ENCODE data around the gene NAT10.
"Not testable (repeated sequence)": the region's sequence is repeated elsewhere in the genome, so short reads cannot be mapped to it uniquely, and the experiment has no call there.

Gene NAT10

DNA sequence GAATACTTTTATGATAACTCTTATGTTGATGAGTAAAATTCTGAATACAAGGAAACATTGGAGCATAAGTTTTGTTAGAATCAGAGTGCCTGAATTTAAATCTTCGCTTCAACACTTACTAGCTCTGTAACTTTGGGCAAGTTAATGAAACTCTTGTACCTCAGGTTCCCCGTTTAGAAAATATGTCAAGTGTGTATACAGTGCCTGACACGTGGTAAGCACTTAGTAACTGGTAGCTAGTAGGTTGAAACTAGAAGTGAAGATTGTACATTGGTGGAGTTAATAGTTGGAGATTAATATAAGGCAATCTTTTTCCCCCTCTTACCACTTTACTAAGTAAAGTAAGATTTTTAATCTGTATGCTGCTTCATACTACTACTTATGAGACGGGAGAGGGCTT is 24.8 kb upstream of the NAT10 start:
- no peak overlapping the region for H3K4me3 Mint-ChIP-seq
- H3K27ac Mint-ChIP-seq, result no peak overlapping the region
- intact Hi-C loops (cut with micrococcal nuclease), result no loop called here
- no peaks in the 10 kb centered on the region for H3K9me3 Mint-ChIP-seq
- H3K27me3 Mint-ChIP-seq, result no peaks in the 10 kb centered on the region
- peaks cover 98% of the 10 kb centered on the region for H3K36me3 Mint-ChIP-seq (ENCODE audit: low read depth)
- H3K4me1 Mint-ChIP-seq (ENCODE audit: low read depth), result no peaks in the 10 kb centered on the region

GRCh38 chr11:34084637-34085036 is 20.8 kb upstream of the NAT10 start:
- Mint-ChIP-seq H3K27ac (peak overlapping the region; percentile 45), H3K4me3 (no peak overlapping the region), H3K9me3 (no peaks in the 10 kb centered on the region), H3K36me3 (ENCODE audit: low read depth) (peaks cover 98% of the 10 kb centered on the region), H3K4me1 (ENCODE audit: low read depth) (no peaks in the 10 kb centered on the region), H3K27me3 (no peaks in the 10 kb centered on the region)
- intact Hi-C loops (cut with micrococcal nuclease), result no loop called here

DNA sequence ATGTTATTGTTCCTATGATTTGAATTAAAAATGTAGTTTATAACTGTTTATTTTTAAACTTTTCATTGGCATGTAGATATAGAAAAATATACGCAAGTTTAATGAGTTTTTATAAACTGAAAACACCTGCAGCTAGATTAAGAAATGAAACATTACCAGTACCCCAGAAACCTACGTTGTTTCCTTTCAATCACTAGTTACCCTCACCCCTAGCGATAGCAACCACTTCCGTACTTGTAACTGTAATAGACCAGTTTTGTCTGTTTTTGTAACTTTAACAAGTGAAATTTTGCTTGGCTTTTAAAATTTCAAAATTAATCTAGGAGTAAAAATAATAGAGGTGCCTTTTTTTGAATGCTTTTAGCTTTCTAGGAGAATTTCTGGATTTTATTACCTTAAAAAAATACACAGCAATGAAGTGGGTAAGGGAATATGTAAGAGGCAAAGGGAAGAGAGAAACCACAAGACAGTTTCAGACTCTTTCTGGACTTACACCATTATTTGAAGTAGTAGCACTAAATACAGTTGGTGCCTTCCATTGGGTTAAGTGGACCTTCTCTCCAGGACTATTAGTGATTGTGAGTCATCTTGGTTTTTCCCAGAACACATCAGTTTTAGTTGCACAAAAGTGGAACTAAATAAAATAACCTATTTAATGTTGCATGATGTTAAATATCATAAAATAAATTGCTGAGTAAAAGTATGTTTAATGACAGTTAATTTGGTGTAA is 18.7 kb upstream of the NAT10 start:
- H3K27ac Mint-ChIP-seq, result no peak overlapping the region
- intact Hi-C loops (cut with micrococcal nuclease), result no loop called here
- H3K4me3 Mint-ChIP-seq, result no peak overlapping the region
- H3K4me1 Mint-ChIP-seq (ENCODE audit: low read depth), result no peaks in the 10 kb centered on the region
- peaks cover 96% of the 10 kb centered on the region for H3K36me3 Mint-ChIP-seq (ENCODE audit: low read depth)
- no peaks in the 10 kb centered on the region for H3K9me3 Mint-ChIP-seq
- no peaks in the 10 kb centered on the region for H3K27me3 Mint-ChIP-seq

GRCh38 chr11:34091825-34092224 is 13.6 kb upstream of the NAT10 start:
- Mint-ChIP-seq H3K9me3 (no peaks in the 10 kb centered on the region), H3K4me1 (ENCODE audit: low read depth) (no peaks in the 10 kb centered on the region), H3K27me3 (no peaks in the 10 kb centered on the region), H3K4me3 (no peak overlapping the region), H3K27ac (no peak overlapping the region), H3K36me3 (ENCODE audit: low read depth) (peaks cover 96% of the 10 kb centered on the region)
- intact Hi-C loops (cut with micrococcal nuclease), result no loop called here

DNA sequence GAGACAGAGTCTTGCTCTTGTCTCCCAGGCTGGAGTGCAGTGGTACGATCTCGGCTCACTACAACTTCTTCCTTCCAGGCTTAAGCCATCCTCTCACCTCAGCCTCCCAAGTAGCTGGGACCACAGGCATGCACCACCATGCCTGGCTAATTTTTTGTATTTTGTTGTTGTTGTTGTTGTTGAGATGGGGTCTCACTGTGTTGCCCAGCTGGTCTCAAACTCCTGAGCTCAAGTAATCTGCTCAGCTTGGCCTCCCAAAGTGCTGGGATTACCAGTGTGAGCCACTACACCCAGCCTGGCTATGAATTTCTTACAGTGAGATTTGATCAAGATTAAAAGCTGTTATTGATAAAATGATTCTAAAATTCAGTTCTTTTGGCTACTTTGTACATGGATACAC is 10.5 kb upstream of the NAT10 start:
- Mint-ChIP-seq H3K36me3 (ENCODE audit: low read depth) (peaks cover 99% of the 10 kb centered on the region), H3K27ac (peak overlapping the region; percentile 25)
- not testable (repeated sequence) for H3K27me3 Mint-ChIP-seq; H3K9me3 Mint-ChIP-seq; H3K4me1 Mint-ChIP-seq (ENCODE audit: low read depth); H3K4me3 Mint-ChIP-seq
- intact Hi-C loops (cut with micrococcal nuclease), result loop anchor here (5.0 kb wide), 2 partner anchors 33 to 42 kb away; no protein-coding TSS in a partner anchor

DNA sequence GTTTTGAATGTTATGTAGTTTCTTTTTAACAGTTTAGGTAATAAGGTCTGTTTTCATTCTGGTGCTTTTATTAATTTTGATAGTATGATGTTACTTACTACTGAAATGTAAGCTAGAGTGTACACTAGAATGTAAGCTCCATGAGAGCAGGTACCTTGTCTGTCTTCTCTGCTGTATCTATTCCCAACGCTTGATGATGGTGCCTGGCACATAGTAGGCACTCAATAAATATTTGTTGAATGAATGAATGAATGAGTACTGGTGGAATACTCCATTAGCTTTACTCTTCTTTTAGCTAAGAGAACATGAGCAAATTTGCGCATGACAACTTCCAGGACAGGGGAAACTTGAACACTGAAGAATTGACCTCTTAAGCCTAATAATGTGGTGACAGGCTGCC is 6.6 kb upstream of the NAT10 start:
- no peaks in the 10 kb centered on the region for H3K27me3 Mint-ChIP-seq
- intact Hi-C loops (cut with micrococcal nuclease), result loop anchor here (1.0 to 5.0 kb wide), 3 partner anchors 13 to 38 kb away; no protein-coding TSS in a partner anchor
- H3K9me3 Mint-ChIP-seq, result no peaks in the 10 kb centered on the region
- peaks cover 81% of the 10 kb centered on the region for H3K36me3 Mint-ChIP-seq (ENCODE audit: low read depth)
- no peak overlapping the region for H3K27ac Mint-ChIP-seq
- no peak overlapping the region for H3K4me3 Mint-ChIP-seq
- H3K4me1 Mint-ChIP-seq (ENCODE audit: low read depth), result peaks cover under 1% of the 10 kb centered on the region

- Mint-ChIP-seq H3K27ac (peak overlapping the region; percentile 96), H3K4me1 (ENCODE audit: low read depth) (peaks cover 30% of the 10 kb centered on the region), H3K9me3 (no peaks in the 10 kb centered on the region), H3K4me3 (peak overlapping the region; percentile 84), H3K27me3 (no peaks in the 10 kb centered on the region), H3K36me3 (ENCODE audit: low read depth) (peaks cover 55% of the 10 kb centered on the region)
- intact Hi-C loops (cut with micrococcal nuclease), result loop anchor here (1.0 kb wide), 1 partner anchor 53 kb away; the partner anchor contains the start of gene CAPRIN1
These were observed 750 bp upstream of the NAT10 start for GRCh38 chr11:34104680-34105078.

DNA sequence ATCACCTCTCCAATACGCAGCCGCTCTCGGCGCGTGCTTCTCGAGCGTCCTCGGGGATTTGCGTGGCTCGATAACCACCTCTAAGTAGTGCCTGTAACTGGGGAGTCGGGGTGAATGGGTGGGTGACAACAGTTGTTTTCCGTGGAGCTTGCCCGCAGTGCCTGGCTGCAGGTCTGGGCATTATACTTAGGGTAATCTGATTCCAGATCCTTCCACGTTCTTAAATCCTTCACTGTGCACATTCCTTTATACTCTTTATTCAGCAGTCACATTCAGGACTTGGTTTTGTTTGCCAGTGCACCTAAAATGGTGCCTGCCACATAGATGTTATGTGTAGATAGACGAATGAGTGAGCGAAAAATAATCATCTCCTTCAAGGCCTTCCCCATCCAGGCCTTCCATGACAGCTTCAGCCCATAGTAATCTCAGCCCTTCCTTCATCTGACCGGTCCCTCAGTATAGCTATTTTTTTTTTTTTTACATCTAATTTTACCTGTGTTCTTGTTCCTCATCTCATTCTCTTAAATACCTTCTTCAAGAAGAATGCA is 602 bp downstream of the NAT10 start:
- Mint-ChIP-seq H3K27me3 (no peaks in the 10 kb centered on the region), H3K27ac (peak overlapping the region; percentile 96), H3K4me3 (peak overlapping the region; percentile 84), H3K9me3 (no peaks in the 10 kb centered on the region), H3K36me3 (ENCODE audit: low read depth) (peaks cover 57% of the 10 kb centered on the region), H3K4me1 (ENCODE audit: low read depth) (peaks cover 30% of the 10 kb centered on the region)
- intact Hi-C loops (cut with micrococcal nuclease), result loop anchor here (1.0 kb wide), 1 partner anchor 55 kb away; the partner anchor contains the start of gene CAPRIN1

DNA sequence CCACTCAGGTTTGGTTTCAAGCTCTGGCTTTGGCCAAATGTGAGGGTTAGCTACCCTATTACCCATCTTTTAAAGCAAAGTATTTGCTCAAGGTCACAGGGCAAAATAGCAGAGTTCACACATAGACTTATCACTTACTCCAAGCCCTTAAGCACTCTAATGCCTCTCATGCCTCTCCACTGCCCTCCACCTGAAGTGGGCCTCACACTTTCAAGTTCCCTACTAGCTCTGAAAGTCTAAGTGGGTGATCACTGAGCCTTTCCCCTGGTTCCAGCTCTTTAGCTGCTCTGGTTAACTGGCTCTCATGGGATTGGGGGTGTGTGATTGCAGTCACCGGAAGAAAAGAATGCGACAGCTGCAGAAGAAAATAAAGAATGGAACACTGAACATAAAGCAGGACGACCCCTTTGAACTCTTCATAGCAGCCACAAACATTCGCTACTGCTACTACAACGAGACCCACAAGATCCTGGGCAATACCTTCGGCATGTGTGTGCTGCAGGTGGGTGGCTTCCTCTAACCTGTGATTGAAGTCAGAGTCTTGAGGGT is 6.4 kb downstream of the NAT10 start:
- Mint-ChIP-seq H3K4me3 (no peak overlapping the region), H3K36me3 (ENCODE audit: low read depth) (peaks cover 93% of the 10 kb centered on the region), H3K27me3 (no peaks in the 10 kb centered on the region), H3K9me3 (no peaks in the 10 kb centered on the region), H3K4me1 (ENCODE audit: low read depth) (peaks cover 9% of the 10 kb centered on the region), H3K27ac (no peak overlapping the region)
- intact Hi-C loops (cut with micrococcal nuclease), result loop anchor here (1.0 kb wide), 1 partner anchor 12 kb away; no protein-coding TSS in a partner anchor

DNA sequence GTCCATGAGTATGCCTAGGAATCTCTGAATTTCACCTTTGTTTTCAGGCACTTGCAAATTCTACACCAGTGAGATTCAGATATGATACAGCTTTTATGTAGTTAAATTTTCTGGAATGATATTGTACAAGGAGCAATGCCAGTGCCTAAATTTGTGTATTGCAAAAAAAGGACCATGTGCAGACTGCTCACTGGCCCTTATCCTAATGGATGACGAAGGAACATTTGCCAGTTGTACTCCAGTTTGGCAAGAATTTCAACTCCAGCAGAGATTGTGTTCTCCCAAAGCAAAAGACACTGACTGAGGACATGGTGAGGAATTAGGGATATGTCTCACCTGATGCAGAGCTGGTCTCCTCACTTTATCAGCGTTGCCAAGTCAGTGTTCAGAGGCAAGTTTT is 8.6 kb downstream of the NAT10 start:
- Mint-ChIP-seq H3K36me3 (ENCODE audit: low read depth) (peaks cover 98% of the 10 kb centered on the region), H3K4me1 (ENCODE audit: low read depth) (no peaks in the 10 kb centered on the region), H3K27me3 (no peaks in the 10 kb centered on the region), H3K27ac (no peak overlapping the region), H3K4me3 (no peak overlapping the region), H3K9me3 (no peaks in the 10 kb centered on the region)
- intact Hi-C loops (cut with micrococcal nuclease), result no loop called here

GRCh38 chr11:34114471-34114870 is 9.0 kb downstream of the NAT10 start:
- Mint-ChIP-seq H3K36me3 (ENCODE audit: low read depth) (peaks cover 98% of the 10 kb centered on the region), H3K27me3 (no peaks in the 10 kb centered on the region), H3K4me1 (ENCODE audit: low read depth) (no peaks in the 10 kb centered on the region), H3K9me3 (no peaks in the 10 kb centered on the region), H3K27ac (no peak overlapping the region), H3K4me3 (no peak overlapping the region)
- intact Hi-C loops (cut with micrococcal nuclease), result no loop called here

- Mint-ChIP-seq H3K9me3 (no peaks in the 10 kb centered on the region), H3K27ac (no peak overlapping the region), H3K27me3 (no peaks in the 10 kb centered on the region), H3K4me1 (ENCODE audit: low read depth) (no peaks in the 10 kb centered on the region), H3K36me3 (ENCODE audit: low read depth) (peaks cover 100% of the 10 kb centered on the region), H3K4me3 (no peak overlapping the region)
- intact Hi-C loops (cut with micrococcal nuclease), result no loop called here
These were observed 15.2 kb downstream of the NAT10 start for GRCh38 chr11:34120651-34121050.

DNA sequence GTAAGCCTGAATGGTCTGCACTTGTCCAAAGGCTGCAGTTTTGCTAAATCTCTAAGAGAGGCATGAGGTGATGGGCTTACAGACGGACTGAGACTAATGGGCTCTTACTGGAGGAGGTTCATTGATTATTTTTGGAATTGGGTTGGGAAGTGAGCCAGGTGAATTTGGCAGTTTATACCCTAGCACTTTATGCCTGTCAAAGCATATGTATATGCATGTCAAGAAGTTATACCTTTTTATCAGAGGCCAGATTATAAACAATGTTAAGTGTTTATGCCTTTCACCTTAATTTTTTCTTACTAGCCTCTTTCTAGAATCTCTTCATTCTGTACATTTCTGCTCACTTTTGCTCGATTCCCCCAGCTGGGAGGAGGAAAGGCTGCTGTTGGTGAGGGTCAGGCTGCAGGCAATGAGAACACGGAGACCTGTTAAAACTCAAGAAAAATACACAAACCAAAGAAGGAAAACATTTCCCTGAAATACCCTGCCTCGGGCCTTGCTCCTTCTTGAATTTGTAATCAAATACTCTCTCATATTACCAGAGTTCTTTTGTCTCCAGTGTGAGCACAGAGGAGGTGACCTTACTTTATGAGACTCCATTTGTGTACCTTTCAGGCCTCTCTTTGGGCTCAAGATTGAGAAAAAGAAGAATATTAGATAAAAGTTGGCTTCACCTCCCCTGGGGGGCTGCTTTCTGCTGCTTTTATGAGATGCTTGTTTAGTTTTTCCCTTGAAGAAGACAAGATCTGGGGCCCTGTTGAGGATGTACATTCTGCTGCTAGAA is 19.6 kb downstream of the NAT10 start:
- no peak overlapping the region for H3K4me3 Mint-ChIP-seq
- no peaks in the 10 kb centered on the region for H3K9me3 Mint-ChIP-seq
- intact Hi-C loops (cut with micrococcal nuclease), result no loop called here
- no peaks in the 10 kb centered on the region for H3K4me1 Mint-ChIP-seq (ENCODE audit: low read depth)
- H3K27me3 Mint-ChIP-seq, result no peaks in the 10 kb centered on the region
- H3K27ac Mint-ChIP-seq, result no peak overlapping the region
- peaks cover 96% of the 10 kb centered on the region for H3K36me3 Mint-ChIP-seq (ENCODE audit: low read depth)
